Measurements from ENCODE around the gene LAMC3.

DNA sequence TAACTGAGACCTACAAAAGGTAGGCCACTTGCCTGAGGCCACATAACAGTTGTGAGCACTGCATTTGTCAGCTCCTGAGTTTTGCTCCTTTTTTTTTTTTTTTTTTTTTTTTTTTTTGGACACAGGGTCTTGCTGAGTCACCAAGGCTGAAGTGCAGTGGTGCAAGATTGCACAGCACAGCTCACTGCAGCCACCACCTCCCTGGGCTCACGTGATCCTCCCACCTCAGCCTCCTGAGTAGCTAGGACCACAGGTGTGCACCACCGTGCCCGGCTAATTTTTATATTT, 37.1 kb downstream of the LAMC3 start:
- TF ChIP-seq, protein P1, sequence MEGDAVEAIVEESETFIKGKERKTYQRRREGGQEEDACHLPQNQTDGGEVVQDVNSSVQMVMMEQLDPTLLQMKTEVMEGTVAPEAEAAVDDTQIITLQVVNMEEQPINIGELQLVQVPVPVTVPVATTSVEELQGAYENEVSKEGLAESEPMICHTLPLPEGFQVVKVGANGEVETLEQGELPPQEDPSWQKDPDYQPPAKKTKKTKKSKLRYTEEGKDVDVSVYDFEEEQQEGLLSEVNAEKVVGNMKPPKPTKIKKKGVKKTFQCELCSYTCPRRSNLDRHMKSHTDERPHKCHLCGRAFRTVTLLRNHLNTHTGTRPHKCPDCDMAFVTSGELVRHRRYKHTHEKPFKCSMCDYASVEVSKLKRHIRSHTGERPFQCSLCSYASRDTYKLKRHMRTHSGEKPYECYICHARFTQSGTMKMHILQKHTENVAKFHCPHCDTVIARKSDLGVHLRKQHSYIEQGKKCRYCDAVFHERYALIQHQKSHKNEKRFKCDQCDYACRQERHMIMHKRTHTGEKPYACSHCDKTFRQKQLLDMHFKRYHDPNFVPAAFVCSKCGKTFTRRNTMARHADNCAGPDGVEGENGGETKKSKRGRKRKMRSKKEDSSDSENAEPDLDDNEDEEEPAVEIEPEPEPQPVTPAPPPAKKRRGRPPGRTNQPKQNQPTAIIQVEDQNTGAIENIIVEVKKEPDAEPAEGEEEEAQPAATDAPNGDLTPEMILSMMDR (IDR thresholded peaks at IDR 0.05; ENCODE audit: poor library complexity): no peak
- TF ChIP-seq EZH2phosphoT487 (IDR thresholded peaks at IDR 0.05; ENCODE audit: low read depth, severe bottlenecking, unreplicated experiment): no peak
- no peak for TF ChIP-seq EZH2 (IDR thresholded peaks at IDR 0.05; ENCODE audit: borderline replicate concordance)
